Activated CD4-positive, alpha-beta T cell treated with anti-CD3 and anti-CD28 coated beads, Interleukin-2, amount 50 U/mL, for 24 hours (primary cell): ENCODE results near the gene KDF1.
A peak's percentile ranks its signal among the peaks of the same experiment; 100 is the strongest.

Experiments
- DNase-seq, 2 donors: peaks; one replicate each; pipeline ENCODE4 v3.0.0-alpha.2; 2020; ENCODE audit warnings: low read depth in 1 of 2, low spot score in 1 of 2

KDF1 gene

GRCh38 chr1:26921126-26921539 lies 39.1 kb downstream of the KDF1 start:
- DNase-seq, result no peak

DNA sequence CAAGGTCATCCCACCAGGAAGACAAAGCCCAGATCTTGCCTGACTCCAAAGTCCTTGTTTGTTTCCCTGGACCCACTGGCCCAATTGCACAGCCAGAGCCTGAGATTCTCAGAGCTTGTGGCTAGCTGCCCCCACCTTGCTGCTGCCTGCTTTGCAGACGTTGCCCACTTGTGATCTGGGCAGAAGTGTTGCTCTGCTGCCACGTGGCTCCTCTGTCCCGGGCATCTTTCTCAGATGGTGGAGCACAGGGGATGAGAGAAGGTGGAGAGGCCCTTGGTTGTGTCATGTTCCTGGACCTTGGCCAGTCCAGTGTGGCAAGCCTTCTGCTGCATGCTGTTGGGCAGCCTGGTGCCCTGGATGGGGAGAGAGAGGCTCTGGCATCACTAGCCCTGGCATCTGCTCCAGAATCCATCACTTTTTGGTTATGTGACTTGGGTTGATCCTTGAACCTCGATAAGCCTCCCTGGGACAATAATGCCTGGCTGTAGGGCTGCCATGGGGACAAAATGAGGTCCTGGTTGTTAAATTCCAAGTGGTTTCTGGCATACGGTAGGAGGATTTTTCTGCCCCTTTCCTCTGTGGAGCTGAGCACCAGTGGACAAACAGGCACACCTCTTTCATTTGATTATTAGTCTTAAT lies 44.9 kb downstream of the KDF1 start:
- no peak for DNase-seq

GRCh38 chr1:26913754-26914619 lies 46.3 kb downstream of the KDF1 start, which contains the start of gene NR0B2:
Gene NR0B2 (minus strand): TSS chr1:26913975. CDS start chr1:26913940, 35 bp downstream.
- no peak for DNase-seq

DNA sequence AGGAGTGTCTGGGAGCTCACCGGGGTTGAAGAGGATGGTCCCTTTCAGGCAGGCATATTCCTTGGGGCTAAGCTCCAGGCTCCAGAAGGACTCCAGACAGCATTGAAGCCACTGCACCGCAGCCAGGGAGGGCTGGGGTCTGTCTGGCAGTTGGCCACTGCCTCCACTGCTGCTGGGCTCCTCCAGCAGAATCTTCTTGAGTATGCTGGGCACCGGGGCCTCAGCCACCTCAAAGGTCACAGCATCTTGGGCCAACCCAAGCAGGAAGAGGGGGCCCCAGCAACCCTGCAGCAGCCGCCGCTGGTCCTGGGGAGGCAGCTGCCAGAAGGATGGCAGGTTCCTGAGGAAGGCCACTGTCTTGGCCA lies 46.9 kb downstream of the KDF1 start:
- DNase-seq, result no peak

DNA sequence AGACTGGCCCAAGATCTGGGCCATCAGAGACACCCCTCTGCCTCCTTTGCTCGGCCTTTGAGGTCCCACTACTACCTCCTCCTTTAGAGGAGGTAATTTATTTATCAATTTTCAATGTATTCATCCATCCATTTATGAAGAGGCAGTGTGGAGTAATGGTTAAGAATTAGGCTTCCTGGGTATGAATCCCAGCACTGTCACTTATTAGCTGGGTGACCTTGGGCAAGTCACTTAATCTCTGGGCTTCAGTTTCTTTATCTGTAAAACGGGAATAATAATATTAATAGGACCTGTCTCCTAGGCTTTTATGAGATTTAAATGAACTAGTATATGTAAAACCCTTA lies 48.1 kb downstream of the KDF1 start:
- DNase-seq, result no peak

DNA sequence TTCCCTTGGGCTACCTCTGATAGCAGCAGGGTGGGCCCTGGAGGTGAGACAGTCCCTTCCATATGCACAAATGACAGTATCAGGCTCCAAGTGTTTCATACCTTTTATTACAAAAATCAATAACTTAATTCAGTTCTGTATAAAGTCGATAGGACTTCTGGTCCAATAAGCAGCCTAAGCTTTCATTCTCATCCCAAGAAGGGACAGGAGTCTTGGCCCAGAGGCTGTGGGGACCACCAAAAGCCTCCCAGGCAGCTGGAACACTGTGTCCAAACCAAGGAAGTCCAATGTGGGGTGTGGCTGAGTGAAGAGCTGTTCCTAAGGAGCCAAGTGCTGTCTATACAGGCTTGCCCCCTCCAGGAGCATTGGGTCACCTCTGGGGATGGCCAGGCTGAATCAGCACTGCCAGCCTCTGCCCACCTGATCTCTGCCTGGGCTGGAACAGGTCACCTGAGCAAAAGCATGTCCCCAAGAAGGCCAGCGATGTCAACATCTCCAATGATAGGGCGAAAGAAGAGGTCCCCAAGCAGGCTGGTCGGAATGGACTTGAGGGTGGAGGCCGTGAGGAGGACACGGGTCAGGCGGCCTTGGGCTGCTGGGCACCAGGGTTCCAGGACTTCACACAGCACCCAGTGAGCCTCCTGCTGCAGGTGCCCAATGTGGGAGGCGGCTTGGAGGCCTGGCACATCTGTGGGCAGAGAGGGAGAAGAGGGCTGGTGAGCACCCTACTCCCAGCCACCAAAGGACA lies 48.7 kb downstream of the KDF1 start:
- no peak for DNase-seq

GRCh38 chr1:26910343-26911160 lies 49.7 kb downstream of the KDF1 start:
- no peak for DNase-seq

- no peak for DNase-seq
Measured at GRCh38 chr1:26909951-26910342, 50.3 kb downstream of the KDF1 start.

- no peak for DNase-seq
Measured at GRCh38 chr1:26907071-26907917, 53.0 kb downstream of the KDF1 start.

GRCh38 chr1:26900815-26901511 lies 59.3 kb downstream of the KDF1 start:
- no peak for DNase-seq

DNA sequence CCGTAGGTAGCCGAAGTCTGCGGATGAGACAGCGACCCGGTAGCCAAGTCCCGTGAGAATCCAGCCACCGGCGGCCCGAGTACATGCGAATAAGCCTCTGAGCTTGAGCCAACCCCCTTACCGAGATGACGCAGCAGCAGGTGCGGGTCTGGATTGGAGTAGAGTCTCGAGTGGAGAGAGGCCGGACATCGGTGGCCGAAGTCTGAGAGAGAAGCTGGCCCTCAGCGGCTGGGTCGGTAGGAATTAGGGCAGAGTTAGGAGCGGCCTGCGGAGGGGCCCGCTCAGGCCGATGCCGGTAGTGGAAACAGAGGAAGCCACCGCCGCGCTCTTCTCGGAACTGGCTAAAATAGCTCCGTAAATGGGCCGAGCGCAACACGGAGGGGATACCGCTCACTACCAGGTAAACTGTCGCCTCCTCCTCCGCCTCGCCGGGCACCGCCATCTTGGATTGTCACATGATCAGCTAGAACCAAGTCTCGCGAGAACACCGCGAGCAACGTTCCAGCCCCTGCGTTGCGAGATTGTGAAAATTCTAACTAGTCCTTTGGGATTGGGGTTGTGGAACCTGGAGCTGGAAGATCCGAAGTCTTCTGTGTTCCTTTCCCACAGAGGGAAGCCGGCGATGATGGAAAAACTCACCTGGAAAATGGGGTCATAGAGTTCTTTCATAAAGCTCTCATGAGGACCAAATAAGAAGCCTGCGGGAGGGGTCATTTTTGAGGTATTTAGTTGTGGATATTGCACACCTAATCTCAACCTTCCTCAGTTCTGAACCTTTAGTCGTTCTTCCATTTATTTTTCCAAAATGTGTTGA lies 60.1 kb downstream of the KDF1 start, which contains the start of gene GPATCH3:
GPATCH3 (minus strand) TSS at position 467 of the 814 bp plus-strand sequence; CDS start at position 442, 25 bp downstream.
- DNase-seq, result peak; percentile 79 to 85
